ENCODE results near the gene ZNF710. TPM values are rescaled to one million over a fixed set of nuclear protein-coding genes. Genes with fewer than 3 reads are reported as not detected.
A peak's percentile ranks its signal among the peaks of the same experiment; 100 is the strongest.

The ZNF710 gene
- total and polyA plus RNA-seq, 9 of the 15 experiments (the other 6 are each of a cell fraction or from before 2014, with no cell fraction given) = 0.56 to 14.2 (median 5.2) TPM

GRCh38 chr15:90053685-90054466, 52.8 kb downstream of the ZNF710 start:
- in situ Hi-C loops (cut with MboI) = no loop called here
- Histone ChIP-seq H3K4me3 (no peak overlapping the region), H2AFZ (ENCODE audit: low read depth, low read length) (no peak overlapping the region), H3K79me2 (ENCODE audit: control insufficient read depth, insufficient read depth, low read length) (no peaks in the 10 kb centered on the region), H3K27me3 (ENCODE audit: control insufficient read depth in 2 of 2, insufficient read depth in 2 of 2, low read length in 2 of 2) (no peaks in the 10 kb centered on the region), H3K9me1 (ENCODE audit: control insufficient read depth, insufficient read depth, low read length) (no peaks in the 10 kb centered on the region), H3K4me1 (replicated peaks in 1 of 2; ENCODE audit: control insufficient read depth in 2 of 2, insufficient read depth in 2 of 2, low read length in 2 of 2) (peaks cover 16 to 21% of the 10 kb centered on the region in 2 experiments), H3K9me3 (replicated peaks; ENCODE audit: control insufficient read depth, insufficient read depth, low read depth, low read length) (no peaks in the 10 kb centered on the region), H3K27ac (ENCODE audit: extremely low read depth, low read depth, low read length) (no peak overlapping the region), H3K4me2 (ENCODE audit: insufficient read depth, low read length) (no peak overlapping the region), H3K36me3 (ENCODE audit: control insufficient read depth, insufficient read depth, low read length) (no peaks in the 10 kb centered on the region), H4K20me1 (replicated peaks; ENCODE audit: control insufficient read depth, insufficient read depth, low read length) (peaks cover 3% of the 10 kb centered on the region; the same call in 1 of the 2 replicates), H3K9ac (ENCODE audit: insufficient read depth in 1 of 2, low read depth in 2 of 2, low read length in 2 of 2) (no peak overlapping the region)
- FAIRE-seq (no peak), ATAC-seq (no peak), DNase-seq (ENCODE audit: extremely low read depth in 1 of 4, low spot score in 3 of 4) (no peak)
- intact Hi-C loops (cut with micrococcal nuclease) = loop anchor here (5.0 kb wide), 1 partner anchor 42 kb away; no protein-coding TSS in a partner anchor
- ChIA-PET POLR2A (interaction anchor here (0.5 to 0.6 kb wide), 3 partner anchors 9 to 248 kb away, joined by 3 to 4 read pairs (median 3); no protein-coding TSS in a partner anchor), CTCF (ENCODE audit: low intra/inter-chr PET ratio) (no interaction called here)
- 55% methylated on average over 11 of the region's 14 CpGs for WGBS (ENCODE audit: insufficient coverage, low coverage, missing lambda C conversion rate)
- TF ChIP-seq SMARCE1 (IDR thresholded peaks at IDR 0.05) = no peak
- TF ChIP-seq RCOR1 (IDR thresholded peaks at IDR 0.05; ENCODE audit: borderline replicate concordance in 1 of 2, low read depth in 2 of 2, low read length in 2 of 2) = peak in 1 of 2 experiments; percentile 53; a peak in 1 of 4 replicates
- TF ChIP-seq HDAC1 (IDR thresholded peaks at IDR 0.05) = peak in 1 of 2 experiments; percentile 46; a peak in 1 of 4 replicates
- TF ChIP-seq RFX1 (IDR thresholded peaks at IDR 0.05) = peak; percentile 88
- peak; percentile 66 to 70; a peak in 3 of 4 replicates for TF ChIP-seq KDM1A (IDR thresholded peaks at IDR 0.05)
- no peak for TF ChIP-seq ZNF23 (CRISPR knock-in tag; IDR thresholded peaks at IDR 0.05)
- no peak for TF ChIP-seq EP400 (IDR thresholded peaks at IDR 0.05)
- BruUV-seq (replicated peaks) = no TSS peak

Measured in K562 (cell line).